Mammary epithelial cell (primary cell): Measurements from ENCODE around the gene PEDS1.

Source experiments
- EZH2 ChIP-seq: IDR thresholded peaks from 2 replicates; pipeline ENCODE4 v1.6.1; 2012; ENCODE audit warnings: low read length, inconsistent platforms, borderline replicate concordance
- TF ChIP-seq, protein P1 (sequence below), 2 donors: IDR thresholded peaks in 1 of 2; conservative IDR thresholded peaks in 1 of 2; 2 replicates each; pipeline ENCODE4 v1.5.1; 2011 to 2012; ENCODE audit warnings: inconsistent platforms in 2 of 2, low read length in 2 of 2, mild to moderate bottlenecking in 2 of 2, control low read depth in 1 of 2, low read depth in 1 of 2; ENCODE audit not compliant: insufficient read depth in 1 of 2; ENCODE audit errors: extremely low read depth in 1 of 2

DNA sequence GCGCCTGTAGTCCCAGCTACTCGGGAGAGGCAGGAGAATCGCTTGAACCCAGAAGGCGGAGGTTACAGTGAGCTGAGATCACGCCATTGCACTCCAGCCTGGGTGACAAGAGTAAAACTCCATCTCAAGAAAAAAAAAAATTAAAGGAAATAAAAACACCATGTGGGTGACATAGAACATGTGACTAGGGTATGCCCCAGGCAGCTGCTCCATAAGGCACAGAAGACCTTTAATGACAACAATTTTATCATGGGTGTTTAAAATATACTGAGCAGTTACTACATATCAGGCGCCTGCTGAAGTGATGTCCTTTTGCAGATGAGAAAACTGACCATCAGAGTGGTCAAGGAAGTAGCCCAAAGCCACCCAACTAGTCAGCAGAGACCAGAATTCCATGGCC is 8.0 kb downstream of the PEDS1 start:
- TF ChIP-seq, protein P1, sequence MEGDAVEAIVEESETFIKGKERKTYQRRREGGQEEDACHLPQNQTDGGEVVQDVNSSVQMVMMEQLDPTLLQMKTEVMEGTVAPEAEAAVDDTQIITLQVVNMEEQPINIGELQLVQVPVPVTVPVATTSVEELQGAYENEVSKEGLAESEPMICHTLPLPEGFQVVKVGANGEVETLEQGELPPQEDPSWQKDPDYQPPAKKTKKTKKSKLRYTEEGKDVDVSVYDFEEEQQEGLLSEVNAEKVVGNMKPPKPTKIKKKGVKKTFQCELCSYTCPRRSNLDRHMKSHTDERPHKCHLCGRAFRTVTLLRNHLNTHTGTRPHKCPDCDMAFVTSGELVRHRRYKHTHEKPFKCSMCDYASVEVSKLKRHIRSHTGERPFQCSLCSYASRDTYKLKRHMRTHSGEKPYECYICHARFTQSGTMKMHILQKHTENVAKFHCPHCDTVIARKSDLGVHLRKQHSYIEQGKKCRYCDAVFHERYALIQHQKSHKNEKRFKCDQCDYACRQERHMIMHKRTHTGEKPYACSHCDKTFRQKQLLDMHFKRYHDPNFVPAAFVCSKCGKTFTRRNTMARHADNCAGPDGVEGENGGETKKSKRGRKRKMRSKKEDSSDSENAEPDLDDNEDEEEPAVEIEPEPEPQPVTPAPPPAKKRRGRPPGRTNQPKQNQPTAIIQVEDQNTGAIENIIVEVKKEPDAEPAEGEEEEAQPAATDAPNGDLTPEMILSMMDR (conservative IDR thresholded peaks at IDR 0.05 in 1 of 2, IDR thresholded peaks at IDR 0.05 in 1 of 2; ENCODE audit: extremely low read depth in 1 of 2, insufficient read depth in 1 of 2, low read depth in 1 of 2, low read length in 2 of 2): no peak
- TF ChIP-seq EZH2: no peak
